ENCODE measurements around the gene OGFRL1. TPM values are rescaled to one million over a fixed set of nuclear protein-coding genes. Genes with fewer than 3 reads are reported as not detected.

The OGFRL1 gene
- total and polyA plus RNA-seq, 2 experiments from 2014 or later = 1.1 to 4.5 TPM

GRCh38 chr6:71301546-71301945, 12.9 kb downstream of the OGFRL1 start:
- H3K36me3 ChIP-seq = no peaks in the 10 kb centered on the region
- H3K27ac ChIP-seq = no peak overlapping the region
- no peak for DNase-seq (ENCODE audit: low read depth in 1 of 2, low spot score in 1 of 2)
- H3K27me3 ChIP-seq = no peaks in the 10 kb centered on the region
- H3K9me3 ChIP-seq (ENCODE audit: low read depth) = no peaks in the 10 kb centered on the region
- H3K4me1 ChIP-seq (ENCODE audit: low read depth) = no peaks in the 10 kb centered on the region
- no peak for TF ChIP-seq CTCF (IDR thresholded peaks at IDR 0.05; ENCODE audit: low read depth, low read length)
- H3K4me3 ChIP-seq = no peak overlapping the region

GRCh38 chr6:71309656-71310055, 21.0 kb downstream of the OGFRL1 start:
- Histone ChIP-seq H3K36me3 (no peaks in the 10 kb centered on the region), H3K4me1 (ENCODE audit: low read depth) (peaks cover 15% of the 10 kb centered on the region), H3K27me3 (no peaks in the 10 kb centered on the region), H3K27ac (no peak overlapping the region), H3K4me3 (no peak overlapping the region), H3K9me3 (ENCODE audit: low read depth) (no peaks in the 10 kb centered on the region)
- DNase-seq (ENCODE audit: low read depth in 1 of 2, low spot score in 1 of 2) = no peak
- no peak for TF ChIP-seq CTCF (IDR thresholded peaks at IDR 0.05; ENCODE audit: low read depth, low read length)

- DNase-seq (ENCODE audit: low read depth in 1 of 2, low spot score in 1 of 2) = no peak
- Histone ChIP-seq H3K4me1 (ENCODE audit: low read depth) (peaks cover 15% of the 10 kb centered on the region), H3K27ac (no peak overlapping the region), H3K36me3 (no peaks in the 10 kb centered on the region), H3K27me3 (no peaks in the 10 kb centered on the region), H3K9me3 (ENCODE audit: low read depth) (no peaks in the 10 kb centered on the region), H3K4me3 (no peak overlapping the region)
- no peak for TF ChIP-seq CTCF (IDR thresholded peaks at IDR 0.05; ENCODE audit: low read depth, low read length)
Measured at GRCh38 chr6:71310261-71310660, 21.6 kb downstream of the OGFRL1 start.

GRCh38 chr6:71312089-71312488, 23.5 kb downstream of the OGFRL1 start:
- Histone ChIP-seq H3K27ac (no peak overlapping the region), H3K36me3 (no peaks in the 10 kb centered on the region), H3K4me1 (ENCODE audit: low read depth) (peaks cover 15% of the 10 kb centered on the region), H3K9me3 (ENCODE audit: low read depth) (no peaks in the 10 kb centered on the region), H3K4me3 (no peak overlapping the region), H3K27me3 (no peaks in the 10 kb centered on the region)
- DNase-seq (ENCODE audit: low read depth in 1 of 2, low spot score in 1 of 2) = no peak
- TF ChIP-seq CTCF (IDR thresholded peaks at IDR 0.05; ENCODE audit: low read depth, low read length) = no peak

- no peak overlapping the region for H3K27ac ChIP-seq
- no peaks in the 10 kb centered on the region for H3K27me3 ChIP-seq
- DNase-seq (ENCODE audit: low read depth in 1 of 2, low spot score in 1 of 2) = no peak
- no peak overlapping the region for H3K4me3 ChIP-seq
- TF ChIP-seq CTCF (IDR thresholded peaks at IDR 0.05; ENCODE audit: low read depth, low read length) = no peak
- no peaks in the 10 kb centered on the region for H3K36me3 ChIP-seq
- H3K9me3 ChIP-seq (ENCODE audit: low read depth) = no peaks in the 10 kb centered on the region
- no peaks in the 10 kb centered on the region for H3K4me1 ChIP-seq (ENCODE audit: low read depth)
Measured at GRCh38 chr6:71317441-71317840, 28.8 kb downstream of the OGFRL1 start.

- H3K27me3 ChIP-seq = no peaks in the 10 kb centered on the region
- H3K27ac ChIP-seq = no peak overlapping the region
- H3K9me3 ChIP-seq (ENCODE audit: low read depth) = no peaks in the 10 kb centered on the region
- H3K4me1 ChIP-seq (ENCODE audit: low read depth) = no peaks in the 10 kb centered on the region
- DNase-seq (ENCODE audit: low read depth in 1 of 2, low spot score in 1 of 2) = no peak
- H3K36me3 ChIP-seq = no peaks in the 10 kb centered on the region
- TF ChIP-seq CTCF (IDR thresholded peaks at IDR 0.05; ENCODE audit: low read depth, low read length) = no peak
- no peak overlapping the region for H3K4me3 ChIP-seq
Measured at GRCh38 chr6:71320041-71320440, 31.4 kb downstream of the OGFRL1 start.

Measured in cardiac muscle cell (in vitro differentiated cells and primary cell).